ENCODE results near the gene ABCA13.

ABCA13 gene

DNA sequence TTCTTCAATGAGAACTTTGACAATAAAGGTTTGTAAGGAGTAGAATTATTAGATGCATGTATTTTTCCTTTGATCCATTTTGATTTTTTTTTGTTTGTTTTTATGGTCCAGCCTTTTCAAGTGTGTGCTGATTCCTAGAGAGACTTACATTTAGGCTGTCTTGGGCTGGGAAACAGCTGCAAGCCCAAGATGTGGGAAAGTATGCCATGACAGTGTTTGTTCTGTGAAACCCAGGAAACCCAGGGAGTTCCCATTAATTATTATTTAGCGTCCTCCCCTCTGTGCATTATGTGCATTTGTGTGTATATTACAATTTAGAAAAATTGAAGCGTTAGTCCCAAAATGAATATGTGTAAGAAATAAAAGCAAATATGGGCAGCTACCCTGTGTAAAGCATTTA is 216.7 kb downstream of the ABCA13 start:
- no peaks in the 10 kb centered on the region for H3K9me3 ChIP-seq
- intact Hi-C loops (cut with DNase I; ENCODE audit: low total_unique reads) = no loop called here
- H3K27ac ChIP-seq = no peak overlapping the region
- TF ChIP-seq, protein P1, sequence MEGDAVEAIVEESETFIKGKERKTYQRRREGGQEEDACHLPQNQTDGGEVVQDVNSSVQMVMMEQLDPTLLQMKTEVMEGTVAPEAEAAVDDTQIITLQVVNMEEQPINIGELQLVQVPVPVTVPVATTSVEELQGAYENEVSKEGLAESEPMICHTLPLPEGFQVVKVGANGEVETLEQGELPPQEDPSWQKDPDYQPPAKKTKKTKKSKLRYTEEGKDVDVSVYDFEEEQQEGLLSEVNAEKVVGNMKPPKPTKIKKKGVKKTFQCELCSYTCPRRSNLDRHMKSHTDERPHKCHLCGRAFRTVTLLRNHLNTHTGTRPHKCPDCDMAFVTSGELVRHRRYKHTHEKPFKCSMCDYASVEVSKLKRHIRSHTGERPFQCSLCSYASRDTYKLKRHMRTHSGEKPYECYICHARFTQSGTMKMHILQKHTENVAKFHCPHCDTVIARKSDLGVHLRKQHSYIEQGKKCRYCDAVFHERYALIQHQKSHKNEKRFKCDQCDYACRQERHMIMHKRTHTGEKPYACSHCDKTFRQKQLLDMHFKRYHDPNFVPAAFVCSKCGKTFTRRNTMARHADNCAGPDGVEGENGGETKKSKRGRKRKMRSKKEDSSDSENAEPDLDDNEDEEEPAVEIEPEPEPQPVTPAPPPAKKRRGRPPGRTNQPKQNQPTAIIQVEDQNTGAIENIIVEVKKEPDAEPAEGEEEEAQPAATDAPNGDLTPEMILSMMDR (IDR thresholded peaks at IDR 0.05) = no peak
- no peak overlapping the region for H3K4me3 ChIP-seq
- H3K4me1 ChIP-seq = no peaks in the 10 kb centered on the region
- no peaks in the 10 kb centered on the region for H3K36me3 ChIP-seq
- H3K27me3 ChIP-seq = no peaks in the 10 kb centered on the region
- no peak for DNase-seq

DNA sequence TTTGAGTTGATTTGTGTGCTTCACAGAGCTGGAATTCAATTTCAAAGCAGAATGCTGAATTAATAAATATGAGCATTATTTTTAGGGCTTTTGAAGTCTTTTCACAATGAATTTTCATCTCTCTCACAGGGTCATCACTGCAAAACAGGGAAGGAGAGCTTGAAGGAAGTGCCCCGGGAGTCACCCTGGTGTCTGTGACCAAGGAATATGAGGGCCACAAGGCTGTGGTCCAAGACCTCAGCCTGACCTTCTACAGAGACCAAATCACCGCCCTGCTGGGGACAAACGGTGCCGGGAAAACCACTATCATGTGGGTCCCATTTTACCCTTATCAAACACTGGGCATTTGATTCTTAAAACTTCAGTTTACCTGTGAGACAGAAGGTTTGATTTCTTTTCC is 217.7 kb downstream of the ABCA13 start:
- no peaks in the 10 kb centered on the region for H3K4me1 ChIP-seq
- H3K4me3 ChIP-seq = no peak overlapping the region
- TF ChIP-seq, protein P1 (IDR thresholded peaks at IDR 0.05) = no peak
- H3K27me3 ChIP-seq = no peaks in the 10 kb centered on the region
- DNase-seq = no peak
- intact Hi-C loops (cut with DNase I; ENCODE audit: low total_unique reads) = no loop called here
- no peak overlapping the region for H3K27ac ChIP-seq
- H3K36me3 ChIP-seq = no peaks in the 10 kb centered on the region
- H3K9me3 ChIP-seq = no peaks in the 10 kb centered on the region

DNA sequence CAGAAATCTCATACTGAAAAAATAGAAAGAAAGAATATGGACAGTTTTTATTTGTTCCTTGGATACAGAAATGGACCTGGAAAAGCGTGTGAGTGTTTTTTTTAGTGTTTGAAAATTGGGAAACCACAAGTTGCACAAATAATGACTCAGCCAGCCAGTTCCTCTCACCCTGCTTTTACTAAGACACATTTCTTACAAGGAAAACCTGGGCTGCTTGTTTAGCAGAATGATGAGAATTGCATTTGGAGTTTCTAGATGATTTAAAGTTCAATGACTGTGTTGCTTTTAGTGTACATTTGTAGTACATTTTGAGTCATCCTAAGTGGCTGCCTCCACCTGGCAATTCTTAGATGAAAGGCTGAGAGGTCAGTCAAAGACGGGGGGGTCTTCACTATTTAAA is 218.7 kb downstream of the ABCA13 start:
- intact Hi-C loops (cut with DNase I; ENCODE audit: low total_unique reads) = no loop called here
- Histone ChIP-seq H3K27ac (no peak overlapping the region), H3K4me3 (no peak overlapping the region), H3K36me3 (no peaks in the 10 kb centered on the region), H3K9me3 (no peaks in the 10 kb centered on the region), H3K27me3 (no peaks in the 10 kb centered on the region), H3K4me1 (no peaks in the 10 kb centered on the region)
- DNase-seq = no peak
- TF ChIP-seq, protein P1 (IDR thresholded peaks at IDR 0.05) = no peak

DNA sequence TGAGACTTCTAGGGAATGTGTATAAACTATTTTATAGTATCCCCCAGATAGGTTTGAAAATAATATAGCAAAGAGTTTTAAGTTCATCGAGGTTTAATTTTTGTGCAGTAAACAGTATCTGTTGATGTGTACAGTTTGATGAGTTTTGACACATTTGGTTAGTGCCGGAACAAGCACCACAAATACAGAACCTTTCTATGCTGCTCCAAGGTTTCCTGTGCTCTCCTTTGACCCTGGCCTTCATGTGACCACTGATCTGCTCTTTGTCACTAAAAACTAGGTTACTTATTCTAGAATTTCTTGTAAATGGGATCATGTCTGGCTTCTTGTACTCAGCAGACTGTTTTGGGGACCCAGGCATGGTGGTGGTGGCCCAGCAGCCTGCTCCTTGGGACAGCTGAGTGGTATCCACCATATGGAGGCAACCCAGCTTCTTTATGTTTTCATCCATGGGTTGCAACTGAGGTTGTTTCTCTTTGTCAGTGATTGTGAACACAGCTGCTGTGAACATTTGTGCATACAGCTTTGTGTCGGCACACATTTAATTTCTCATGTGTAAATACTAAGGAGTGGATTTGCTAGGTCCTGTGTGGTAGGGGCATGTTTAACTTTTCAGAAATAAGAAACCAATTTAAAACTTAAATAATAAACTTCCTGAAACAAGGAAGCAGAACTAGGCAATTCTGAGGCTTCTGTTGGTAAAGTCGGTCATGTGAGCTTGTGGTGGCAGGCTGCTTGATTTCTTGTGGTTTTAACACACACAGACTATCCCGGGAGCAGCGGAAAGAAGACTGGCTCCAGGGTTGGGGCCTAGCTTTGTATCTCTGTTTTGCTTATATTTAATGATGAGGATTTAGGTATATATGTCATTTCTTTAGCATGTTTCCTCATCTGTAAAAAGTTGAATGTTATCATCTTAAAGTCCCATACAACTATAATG is 219.4 kb downstream of the ABCA13 start:
- H3K4me3 ChIP-seq = no peak overlapping the region
- no peaks in the 10 kb centered on the region for H3K27me3 ChIP-seq
- intact Hi-C loops (cut with DNase I; ENCODE audit: low total_unique reads) = no loop called here
- no peaks in the 10 kb centered on the region for H3K36me3 ChIP-seq
- no peaks in the 10 kb centered on the region for H3K4me1 ChIP-seq
- DNase-seq = peak in 1 of 2 donors; percentile 72
- no peaks in the 10 kb centered on the region for H3K9me3 ChIP-seq
- H3K27ac ChIP-seq = no peak overlapping the region
- TF ChIP-seq, protein P1 (IDR thresholded peaks at IDR 0.05) = no peak

DNA sequence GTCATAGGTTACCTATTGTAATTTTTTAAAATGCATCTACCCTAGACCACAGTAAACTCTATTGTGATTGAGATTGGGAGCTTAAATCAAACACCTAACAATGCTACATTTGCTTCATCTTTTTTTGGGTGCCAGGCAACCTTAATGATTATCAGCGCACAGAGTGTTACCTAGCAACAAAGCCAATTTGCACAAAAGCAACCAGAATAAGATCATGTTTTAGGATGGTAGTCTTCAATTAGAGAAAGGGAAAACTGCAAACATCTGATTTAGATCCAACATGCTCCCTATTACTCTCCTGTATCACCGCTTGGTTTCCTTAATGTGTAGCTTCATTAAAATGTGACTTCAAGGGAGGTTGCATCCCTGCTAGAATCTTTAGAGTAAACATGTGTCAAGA is 226.9 kb downstream of the ABCA13 start:
- H3K4me1 ChIP-seq = no peaks in the 10 kb centered on the region
- no peaks in the 10 kb centered on the region for H3K9me3 ChIP-seq
- H3K4me3 ChIP-seq = no peak overlapping the region
- no peak for DNase-seq
- no peaks in the 10 kb centered on the region for H3K27me3 ChIP-seq
- TF ChIP-seq, protein P1 (IDR thresholded peaks at IDR 0.05) = no peak
- no peak overlapping the region for H3K27ac ChIP-seq
- intact Hi-C loops (cut with DNase I; ENCODE audit: low total_unique reads) = no loop called here
- H3K36me3 ChIP-seq = no peaks in the 10 kb centered on the region
